Measurements from ENCODE around the gene COBL. TPM values are rescaled to one million over a fixed set of nuclear protein-coding genes. Genes with fewer than 3 reads are reported as not detected.

Gene COBL
- total RNA-seq, 1 donor from 2014 or later = 17.0 TPM

GRCh38 chr7:51311166-51311565, 5.4 kb downstream of the COBL start:
- ATAC-seq (no peak), DNase-seq (ENCODE audit: low spot score) (no peak)
- intact Hi-C loops (cut with DNase I) = no loop called here

GRCh38 chr7:51310131-51310583, 6.5 kb downstream of the COBL start:
- ATAC-seq = no peak
- intact Hi-C loops (cut with DNase I) = no loop called here

GRCh38 chr7:51309361-51310130, 7.1 kb downstream of the COBL start:
- intact Hi-C loops (cut with DNase I) = no loop called here
- ATAC-seq = no peak
- DNase-seq (ENCODE audit: low spot score) = no peak

More at GRCh38 chr7:51310131-51310583, 6.5 kb downstream of the COBL start:
- DNase-seq (ENCODE audit: low spot score) = no peak

GRCh38 chr7:51308696-51309095, 7.9 kb downstream of the COBL start:
- intact Hi-C loops (cut with DNase I) = no loop called here
- ATAC-seq (no peak), DNase-seq (ENCODE audit: low spot score) (no peak)

- intact Hi-C loops (cut with DNase I) = no loop called here
- DNase-seq (ENCODE audit: low spot score) (no peak), ATAC-seq (no peak)
Measured at GRCh38 chr7:51308265-51308664, 8.3 kb downstream of the COBL start.

GRCh38 chr7:51307651-51308210, 8.9 kb downstream of the COBL start:
- ATAC-seq = no peak
- intact Hi-C loops (cut with DNase I) = no loop called here

GRCh38 chr7:51306761-51307160, 9.8 kb downstream of the COBL start:
- intact Hi-C loops (cut with DNase I) = no loop called here
- ATAC-seq (no peak), DNase-seq (ENCODE audit: low spot score) (no peak)

More at GRCh38 chr7:51307651-51308210, 8.9 kb downstream of the COBL start:
- DNase-seq (ENCODE audit: low spot score) = no peak

- ATAC-seq = no peak
- intact Hi-C loops (cut with DNase I) = no loop called here
- no peak for DNase-seq (ENCODE audit: low spot score)
Measured at GRCh38 chr7:51304729-51305128, 11.9 kb downstream of the COBL start.

GRCh38 chr7:51303142-51303525, 13.5 kb downstream of the COBL start:
- ATAC-seq (no peak), DNase-seq (ENCODE audit: low spot score) (no peak)
- intact Hi-C loops (cut with DNase I) = no loop called here

GRCh38 chr7:51301806-51302205, 14.8 kb downstream of the COBL start:
- intact Hi-C loops (cut with DNase I) = no loop called here
- ATAC-seq (no peak), DNase-seq (ENCODE audit: low spot score) (no peak)

GRCh38 chr7:51300762-51301674, 15.6 kb downstream of the COBL start:
- ATAC-seq (no peak), DNase-seq (ENCODE audit: low spot score) (no peak)
- intact Hi-C loops (cut with DNase I) = no loop called here

- ATAC-seq = no peak
- no peak for DNase-seq (ENCODE audit: low spot score)
- intact Hi-C loops (cut with DNase I) = no loop called here
Measured at GRCh38 chr7:51299391-51300133, 17.0 kb downstream of the COBL start.

- ATAC-seq (no peak), DNase-seq (ENCODE audit: low spot score) (no peak)
- intact Hi-C loops (cut with DNase I) = no loop called here
Measured at GRCh38 chr7:51298912-51299311, 17.7 kb downstream of the COBL start.

- ATAC-seq (no peak), DNase-seq (ENCODE audit: low spot score) (no peak)
- intact Hi-C loops (cut with DNase I) = no loop called here
Measured at GRCh38 chr7:51297986-51298385, 18.6 kb downstream of the COBL start.

GRCh38 chr7:51295440-51296245, 21.0 kb downstream of the COBL start:
- DNase-seq (ENCODE audit: low spot score) = no peak
- intact Hi-C loops (cut with DNase I) = no loop called here
- no peak for ATAC-seq

- ATAC-seq = no peak
- intact Hi-C loops (cut with DNase I) = no loop called here
Measured at GRCh38 chr7:51292596-51292995, 24.0 kb downstream of the COBL start.

GRCh38 chr7:51290702-51291540, 25.7 kb downstream of the COBL start:
- DNase-seq (ENCODE audit: low spot score) = no peak
- intact Hi-C loops (cut with DNase I) = no loop called here
- no peak for ATAC-seq

More at GRCh38 chr7:51292596-51292995, 24.0 kb downstream of the COBL start:
- DNase-seq (ENCODE audit: low spot score) = no peak

- DNase-seq (ENCODE audit: low spot score) = no peak
- intact Hi-C loops (cut with DNase I) = no loop called here
- ATAC-seq = no peak
Measured at GRCh38 chr7:51290304-51290637, 26.3 kb downstream of the COBL start.
